Smooth muscle cell (in vitro differentiated cells): ENCODE data around the gene COMMD1. TPM values are rescaled to one million over a fixed set of nuclear protein-coding genes. Genes with fewer than 3 reads are reported as not detected.

ENCODE experiments used
- DNase-seq: peaks from one replicate; lab custom pipeline; 2025; ENCODE audit not compliant: unreplicated experiment; lab: John Stamatoyannopoulos, UW
- H2AFZ ChIP-seq: fragments of 200-600 bp; sonication (generic); 2 replicates; pipeline ENCODE4 v1.6.0; 2016; ENCODE audit warnings: antibody characterized with exemption, low read depth, mild to moderate bottlenecking
- H3F3A ChIP-seq: fragments of 200-600 bp; sonication (generic); 2 replicates; pipeline ENCODE4 v1.6.0; 2017; ENCODE audit warnings: antibody characterized with exemption, low read depth
- H3K27ac ChIP-seq: fragments of 200-600 bp; sonication (generic); 2 replicates; pipeline ENCODE4 v1.5.1; 2016; ENCODE audit warnings: low read depth, mild to moderate bottlenecking
- H3K27me3 ChIP-seq: fragments of 200-600 bp; sonication (generic); 2 replicates; pipeline ENCODE4 v1.6.1; 2016; ENCODE audit warnings: low read depth, mild to moderate bottlenecking
- H3K36me3 ChIP-seq: fragments of 200-600 bp; sonication (generic); 2 replicates; pipeline ENCODE4 v1.5.1; 2016; ENCODE audit warnings: low read depth
- H3K4me1 ChIP-seq: fragments of 200-600 bp; sonication (generic); 2 replicates; pipeline ENCODE4 v1.5.1; 2016; ENCODE audit warnings: low read depth
- H3K4me2 ChIP-seq: fragments of 200-600 bp; sonication (generic); 2 replicates; pipeline ENCODE4 v1.6.0; 2016; ENCODE audit warnings: mild to moderate bottlenecking
- H3K4me3 ChIP-seq: fragments of 200-600 bp; sonication (generic); 2 replicates; pipeline ENCODE4 v1.5.1; 2016; ENCODE audit warnings: mild to moderate bottlenecking
- H3K79me2 ChIP-seq: fragments of 200-600 bp; sonication (generic); 2 replicates; pipeline ENCODE4 v1.6.0; 2016; ENCODE audit warnings: low read depth, mild to moderate bottlenecking
- H3K9ac ChIP-seq: fragments of 200-600 bp; sonication (generic); 2 replicates; pipeline ENCODE4 v1.6.0; 2016; ENCODE audit warnings: low read depth
- H3K9me3 ChIP-seq: fragments of 200-600 bp; sonication (generic); replicated peaks from 2 replicates; pipeline ENCODE4 v1.5.1; 2016; ENCODE audit warnings: low read depth
- H4K20me1 ChIP-seq: fragments of 200-600 bp; sonication (generic); 2 replicates; pipeline ENCODE4 v1.6.0; 2016; ENCODE audit warnings: low read depth
- WGBS: methylation state at CpG from one replicate; pipeline ENCODE4 v1.1.7; 2016; ENCODE audit warnings: low lambda C conversion rate; 5-methylcytosine and 5-hydroxymethylcytosine counted together
- polyA plus RNA-seq: library from polyadenylated mRNA; unstranded; fragments of >200 nt; fragmentation: Nextera tagmentation; extraction: Ambion mirVana; gene quantifications from 2 replicates; pipeline ENCODE4 v1.2.1, GENCODE V29; 2016
- total RNA-seq: library from RNA; depleted of rRNA; stranded (reverse); fragments of >200 nt; gene quantifications from 2 replicates; pipeline ENCODE4 v1.2.3, GENCODE V29; 2014
- TF ChIP-seq, protein P1 (sequence below): fragments of 200-600 bp; sonication (generic); IDR thresholded peaks from 2 replicates; pipeline ENCODE4 v1.5.1; 2017; ENCODE audit warnings: borderline replicate concordance, mild to moderate bottlenecking, antibody characterized with exemption; ENCODE audit not compliant: insufficient read depth, poor library complexity, severe bottlenecking

COMMD1 gene
- total and polyA plus RNA-seq, 2 experiments from 2014 or later = 50.6 to 82.9 TPM

DNA sequence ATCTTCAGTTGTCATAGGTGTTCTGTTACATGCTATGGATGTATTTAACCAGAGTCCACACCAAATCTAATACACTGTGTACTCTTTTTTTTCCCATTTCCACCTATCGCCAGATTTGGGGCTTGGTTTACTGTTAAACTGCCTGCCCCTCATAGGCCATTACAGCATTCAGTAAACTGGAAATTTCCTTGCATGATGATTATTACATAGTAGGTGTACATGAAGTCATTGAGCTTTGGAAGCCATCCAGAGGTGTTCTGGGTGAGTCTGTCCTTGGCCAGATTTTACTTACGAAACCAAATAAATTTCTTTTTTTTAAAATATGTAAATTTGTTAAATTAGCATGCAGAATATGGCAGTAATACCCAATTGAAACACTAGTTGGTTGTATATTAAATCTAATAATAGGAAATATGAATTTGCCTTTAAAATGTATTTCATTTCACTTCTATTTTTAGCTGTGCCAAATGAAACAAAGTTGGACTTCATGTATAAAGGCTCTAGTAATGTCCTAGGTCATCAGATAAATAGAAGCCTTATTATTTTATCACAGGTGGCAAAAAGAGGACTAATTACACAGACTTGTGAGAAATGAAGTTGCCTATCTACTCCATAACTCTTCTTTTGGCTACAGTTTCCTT is 60.7 kb downstream of the COMMD1 start:
- no peak overlapping the region for H3K4me2 ChIP-seq
- TF ChIP-seq, protein P1, sequence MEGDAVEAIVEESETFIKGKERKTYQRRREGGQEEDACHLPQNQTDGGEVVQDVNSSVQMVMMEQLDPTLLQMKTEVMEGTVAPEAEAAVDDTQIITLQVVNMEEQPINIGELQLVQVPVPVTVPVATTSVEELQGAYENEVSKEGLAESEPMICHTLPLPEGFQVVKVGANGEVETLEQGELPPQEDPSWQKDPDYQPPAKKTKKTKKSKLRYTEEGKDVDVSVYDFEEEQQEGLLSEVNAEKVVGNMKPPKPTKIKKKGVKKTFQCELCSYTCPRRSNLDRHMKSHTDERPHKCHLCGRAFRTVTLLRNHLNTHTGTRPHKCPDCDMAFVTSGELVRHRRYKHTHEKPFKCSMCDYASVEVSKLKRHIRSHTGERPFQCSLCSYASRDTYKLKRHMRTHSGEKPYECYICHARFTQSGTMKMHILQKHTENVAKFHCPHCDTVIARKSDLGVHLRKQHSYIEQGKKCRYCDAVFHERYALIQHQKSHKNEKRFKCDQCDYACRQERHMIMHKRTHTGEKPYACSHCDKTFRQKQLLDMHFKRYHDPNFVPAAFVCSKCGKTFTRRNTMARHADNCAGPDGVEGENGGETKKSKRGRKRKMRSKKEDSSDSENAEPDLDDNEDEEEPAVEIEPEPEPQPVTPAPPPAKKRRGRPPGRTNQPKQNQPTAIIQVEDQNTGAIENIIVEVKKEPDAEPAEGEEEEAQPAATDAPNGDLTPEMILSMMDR = no peak
- peaks cover 6% of the 10 kb centered on the region for H3K79me2 ChIP-seq
- no peaks in the 10 kb centered on the region for H4K20me1 ChIP-seq
- H3K27me3 ChIP-seq = no peaks in the 10 kb centered on the region
- H3F3A ChIP-seq = no peaks in the 10 kb centered on the region
- H3K27ac ChIP-seq = no peak overlapping the region
- WGBS = 93% methylated on average over 2 of the region's 2 CpGs
- no peaks in the 10 kb centered on the region for H3K36me3 ChIP-seq
- no peak for DNase-seq
- H3K9ac ChIP-seq = no peak overlapping the region
- H3K9me3 ChIP-seq = no peaks in the 10 kb centered on the region
- no peak overlapping the region for H2AFZ ChIP-seq
- peaks cover 8% of the 10 kb centered on the region for H3K4me1 ChIP-seq
- H3K4me3 ChIP-seq = no peak overlapping the region

DNA sequence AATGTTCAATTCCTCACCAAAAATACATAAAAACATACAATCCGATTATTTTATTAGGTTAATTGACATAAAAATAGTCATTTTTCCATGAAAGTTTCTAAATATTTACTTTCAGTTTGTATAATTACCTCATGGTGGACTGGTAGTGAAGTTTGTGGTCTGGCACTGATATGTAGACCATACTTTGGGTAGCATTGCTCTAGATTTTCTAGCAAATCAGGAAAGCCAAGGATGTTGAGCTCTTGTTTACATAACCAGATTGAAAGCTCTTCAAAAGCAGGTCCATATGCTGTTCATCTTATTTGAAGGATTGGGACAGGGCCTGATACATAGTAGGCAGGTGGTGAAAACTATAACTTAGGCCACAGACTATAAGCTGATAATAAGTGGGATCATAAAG is 61.8 kb downstream of the COMMD1 start:
- Histone ChIP-seq H4K20me1 (no peaks in the 10 kb centered on the region), H3K36me3 (no peaks in the 10 kb centered on the region), H3K9me3 (no peaks in the 10 kb centered on the region), H3K4me3 (no peak overlapping the region), H3K27ac (no peak overlapping the region), H3K4me1 (peaks cover 10% of the 10 kb centered on the region), H2AFZ (no peak overlapping the region), H3K9ac (no peak overlapping the region), H3K4me2 (no peak overlapping the region), H3K79me2 (peaks cover 6% of the 10 kb centered on the region), H3F3A (no peaks in the 10 kb centered on the region), H3K27me3 (no peaks in the 10 kb centered on the region)
- 100% methylated on average over 1 of the region's 1 CpG for WGBS
- DNase-seq = no peak
- TF ChIP-seq, protein P1 = no peak

GRCh38 chr2:61969376-61969775 is 63.9 kb downstream of the COMMD1 start:
- DNase-seq = no peak
- Histone ChIP-seq H3K4me3 (no peak overlapping the region), H3K27ac (no peak overlapping the region), H3F3A (no peaks in the 10 kb centered on the region), H3K4me2 (no peak overlapping the region), H4K20me1 (no peaks in the 10 kb centered on the region), H3K9ac (no peak overlapping the region), H3K9me3 (no peaks in the 10 kb centered on the region), H3K4me1 (peaks cover 10% of the 10 kb centered on the region), H3K79me2 (peaks cover 9% of the 10 kb centered on the region), H3K27me3 (no peaks in the 10 kb centered on the region), H3K36me3 (no peaks in the 10 kb centered on the region), H2AFZ (no peak overlapping the region)
- TF ChIP-seq, protein P1 = no peak
- WGBS = 65% methylated on average over 1 of the region's 1 CpG

GRCh38 chr2:61970807-61971556 is 65.5 kb downstream of the COMMD1 start:
- no peaks in the 10 kb centered on the region for H3K36me3 ChIP-seq
- H3K9ac ChIP-seq = peak overlapping the region; percentile 31
- peak overlapping the region; percentile 78 for H2AFZ ChIP-seq
- H3K27ac ChIP-seq = no peak overlapping the region
- 25% methylated on average over 14 of the region's 14 CpGs for WGBS
- peak overlapping the region; percentile 60 for H3K4me3 ChIP-seq
- no peak for DNase-seq
- H4K20me1 ChIP-seq = no peaks in the 10 kb centered on the region
- H3K79me2 ChIP-seq = peaks cover 9% of the 10 kb centered on the region
- H3F3A ChIP-seq = no peaks in the 10 kb centered on the region
- no peaks in the 10 kb centered on the region for H3K27me3 ChIP-seq
- TF ChIP-seq, protein P1 = no peak
- H3K4me2 ChIP-seq = peak overlapping the region; percentile 85
- no peaks in the 10 kb centered on the region for H3K9me3 ChIP-seq
- peaks cover 10% of the 10 kb centered on the region for H3K4me1 ChIP-seq
